ENCODE measurements around the gene SMPD3. TPM values are rescaled to one million over a fixed set of nuclear protein-coding genes. Genes with fewer than 3 reads are reported as not detected.
A peak's percentile ranks its signal among the peaks of the same experiment; 100 is the strongest.

The SMPD3 gene
- total RNA-seq, 1 donor from 2014 or later, result 0.49 TPM

DNA sequence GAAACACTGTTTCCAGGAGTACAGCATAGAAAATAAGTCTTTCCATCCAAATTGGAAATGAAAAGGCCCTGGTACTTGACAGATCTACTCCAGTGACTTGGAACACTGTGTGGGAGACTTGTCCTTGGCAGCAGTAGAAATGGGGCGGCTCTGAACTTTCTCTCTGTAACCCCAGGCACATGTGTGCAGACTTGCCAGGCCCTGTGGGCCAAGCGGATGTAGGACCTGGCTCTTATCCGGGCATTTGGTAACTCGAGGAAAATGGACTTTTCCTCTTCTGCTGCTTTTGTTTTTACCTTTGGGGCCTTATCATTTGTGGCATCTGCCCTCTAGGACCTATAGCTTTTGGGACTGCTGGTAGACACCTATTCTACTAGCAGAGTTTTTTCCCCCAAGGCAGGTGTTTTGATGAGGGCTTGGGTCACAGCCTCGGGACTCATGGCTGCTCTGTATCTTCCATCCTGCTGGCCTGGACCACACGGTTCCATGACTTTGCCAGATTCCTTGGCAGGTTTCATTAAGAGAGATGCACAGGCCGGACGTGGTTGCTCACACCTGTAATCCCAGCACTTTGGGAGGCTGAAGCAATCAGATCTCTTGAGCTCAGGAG lies 43.5 kb downstream of the SMPD3 start:
- no peak overlapping the region for H3K4me3 Mint-ChIP-seq
- H3K9me3 Mint-ChIP-seq, result no peaks in the 10 kb centered on the region
- no peak for DNase-seq (ENCODE audit: low spot score)
- H3K4me1 Mint-ChIP-seq (ENCODE audit: low read depth), result peaks cover 13% of the 10 kb centered on the region
- H3K27ac Mint-ChIP-seq, result no peak overlapping the region
- no peaks in the 10 kb centered on the region for H3K36me3 Mint-ChIP-seq (ENCODE audit: low read depth)
- intact Hi-C loops (cut with micrococcal nuclease), result no loop called here
- peaks cover 22% of the 10 kb centered on the region for H3K27me3 Mint-ChIP-seq (ENCODE audit: insufficient read depth)

DNA sequence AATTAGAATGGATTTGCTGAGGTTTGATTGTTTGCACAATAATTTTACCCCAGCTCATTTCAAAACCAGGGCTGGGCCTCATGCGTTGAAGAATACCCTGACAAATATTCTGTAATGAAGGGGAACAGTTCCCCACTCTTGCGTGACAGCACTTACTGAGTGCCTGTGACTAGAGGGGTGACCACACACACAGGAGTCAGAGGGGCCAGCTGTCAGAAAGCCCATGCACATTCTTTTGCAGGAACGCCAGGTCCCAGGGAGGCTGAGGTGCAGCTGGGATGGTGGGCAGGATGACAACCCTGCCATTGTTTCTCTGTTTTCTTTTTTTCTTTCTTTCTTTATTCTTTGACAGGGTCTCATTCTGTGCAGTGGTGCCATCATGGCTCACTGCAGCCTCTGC lies 44.6 kb downstream of the SMPD3 start:
- no peak overlapping the region for H3K4me3 Mint-ChIP-seq
- H3K4me1 Mint-ChIP-seq (ENCODE audit: low read depth), result peaks cover 13% of the 10 kb centered on the region
- H3K27ac Mint-ChIP-seq, result no peak overlapping the region
- H3K27me3 Mint-ChIP-seq (ENCODE audit: insufficient read depth), result peaks cover 14% of the 10 kb centered on the region
- DNase-seq (ENCODE audit: low spot score), result no peak
- H3K36me3 Mint-ChIP-seq (ENCODE audit: low read depth), result no peaks in the 10 kb centered on the region
- intact Hi-C loops (cut with micrococcal nuclease), result no loop called here
- no peaks in the 10 kb centered on the region for H3K9me3 Mint-ChIP-seq

DNA sequence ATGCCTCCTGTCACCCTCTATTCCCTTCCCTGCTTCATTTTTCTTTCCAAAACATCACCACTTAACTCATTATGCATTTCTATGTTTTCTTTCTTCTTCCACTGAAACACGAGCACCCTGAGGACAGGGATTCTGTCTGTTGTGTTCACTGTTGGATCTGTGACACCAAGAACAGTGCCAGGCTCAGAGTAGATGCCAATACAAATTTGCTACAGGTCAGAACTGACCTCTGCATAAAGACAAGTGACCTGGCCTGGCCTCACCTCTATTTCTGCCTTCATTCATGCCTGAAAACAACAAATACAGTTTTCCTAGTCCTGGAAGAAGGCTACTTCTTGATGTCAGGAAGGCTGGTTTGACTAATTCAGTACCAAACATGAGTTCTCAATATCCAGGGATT lies 45.1 kb downstream of the SMPD3 start:
- Mint-ChIP-seq H3K9me3 (no peaks in the 10 kb centered on the region), H3K27me3 (ENCODE audit: insufficient read depth) (peaks cover 8% of the 10 kb centered on the region), H3K27ac (no peak overlapping the region), H3K36me3 (ENCODE audit: low read depth) (no peaks in the 10 kb centered on the region), H3K4me1 (ENCODE audit: low read depth) (peaks cover 13% of the 10 kb centered on the region), H3K4me3 (no peak overlapping the region)
- DNase-seq (ENCODE audit: low spot score), result no peak
- intact Hi-C loops (cut with micrococcal nuclease), result no loop called here

DNA sequence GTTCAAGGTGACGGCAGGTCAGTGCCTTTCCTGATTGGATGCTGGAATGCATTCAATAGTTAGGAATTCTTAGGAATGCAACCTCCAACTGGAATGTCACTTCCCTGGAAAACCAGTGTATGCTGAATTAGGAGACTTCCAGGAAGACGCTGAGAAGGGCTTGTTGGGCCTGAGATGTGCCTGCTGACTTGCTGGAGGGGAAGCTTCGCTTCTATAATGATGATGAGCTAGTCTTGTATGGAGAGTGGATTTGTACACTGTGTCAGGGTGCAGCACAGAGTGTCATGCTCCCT lies 45.6 kb downstream of the SMPD3 start:
- Mint-ChIP-seq H3K4me3 (no peak overlapping the region), H3K27me3 (ENCODE audit: insufficient read depth) (peaks cover 9% of the 10 kb centered on the region), H3K9me3 (no peaks in the 10 kb centered on the region), H3K27ac (no peak overlapping the region), H3K4me1 (ENCODE audit: low read depth) (peaks cover 13% of the 10 kb centered on the region), H3K36me3 (ENCODE audit: low read depth) (no peaks in the 10 kb centered on the region)
- DNase-seq (ENCODE audit: low spot score), result no peak
- intact Hi-C loops (cut with micrococcal nuclease), result no loop called here

DNA sequence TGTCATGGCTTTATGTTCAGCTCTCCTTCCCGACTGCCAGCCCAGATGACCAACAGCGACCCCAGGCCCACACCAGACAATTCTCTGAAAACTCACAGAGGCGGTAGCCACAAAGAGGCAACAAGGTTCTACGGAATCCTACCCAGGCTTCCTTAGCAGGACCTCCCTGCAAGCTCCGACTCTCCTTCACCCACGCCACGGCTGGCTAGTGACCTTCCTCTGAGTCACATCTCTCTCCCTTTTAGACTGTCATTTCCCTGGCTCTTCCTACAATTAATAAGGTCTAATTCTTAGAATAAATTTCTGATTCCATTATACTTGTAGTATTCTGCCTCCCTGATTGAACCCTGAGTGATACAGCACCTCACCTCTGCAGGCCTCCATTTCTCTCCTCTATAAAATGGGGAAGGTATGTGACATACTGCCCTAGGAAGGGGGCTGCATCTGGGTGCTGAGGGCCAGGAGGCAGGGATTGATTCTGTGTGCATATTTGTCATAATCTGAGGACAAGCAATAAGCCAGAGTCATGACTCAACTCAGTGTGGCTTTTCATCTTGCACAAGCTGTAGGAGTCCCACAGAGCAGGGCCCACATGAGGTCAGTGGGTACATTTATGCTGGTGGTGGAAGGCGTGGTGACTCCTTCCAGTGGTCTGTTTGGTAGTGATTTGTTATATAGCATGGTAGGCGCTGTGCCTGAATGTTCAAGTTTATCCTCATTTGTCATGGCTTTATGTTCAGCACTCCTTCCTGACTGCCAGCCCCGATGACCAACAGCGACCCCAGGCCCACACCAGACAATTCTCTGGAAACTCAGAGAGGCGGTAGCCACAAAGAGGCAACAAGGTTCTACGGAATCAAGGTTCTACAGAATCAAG lies 46.2 kb downstream of the SMPD3 start:
- DNase-seq (ENCODE audit: low spot score), result no peak
- Mint-ChIP-seq H3K27ac (no peak overlapping the region), H3K4me1 (ENCODE audit: low read depth) (peaks cover 13% of the 10 kb centered on the region), H3K36me3 (ENCODE audit: low read depth) (no peaks in the 10 kb centered on the region), H3K4me3 (no peak overlapping the region), H3K27me3 (ENCODE audit: insufficient read depth) (peaks cover 10% of the 10 kb centered on the region), H3K9me3 (no peaks in the 10 kb centered on the region)
- intact Hi-C loops (cut with micrococcal nuclease), result no loop called here

DNA sequence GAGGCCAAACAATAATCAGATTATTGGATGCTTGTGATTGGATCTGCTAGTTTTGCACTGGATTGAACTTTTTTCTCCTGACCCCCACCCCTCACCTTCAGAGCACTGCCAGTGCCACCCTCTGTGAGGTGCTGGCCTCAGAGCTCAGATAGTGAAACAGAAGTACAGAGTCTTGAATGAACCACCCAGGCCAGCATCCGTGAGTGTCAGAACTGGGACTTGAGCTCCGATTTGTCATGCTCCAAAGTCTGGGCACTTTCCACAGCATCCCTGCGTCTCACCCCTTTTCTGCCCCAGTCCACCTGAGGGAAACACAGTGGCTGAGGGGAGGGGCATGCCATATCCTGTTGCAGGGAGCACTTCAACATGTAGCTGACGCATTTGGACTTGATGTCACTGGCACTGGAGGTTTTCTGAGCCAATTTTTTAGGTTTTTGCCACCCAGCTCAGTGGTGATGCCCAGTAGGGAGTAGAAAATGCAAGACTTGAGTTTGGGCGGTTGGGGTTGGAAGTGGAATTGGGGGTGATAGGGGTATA lies 47.3 kb downstream of the SMPD3 start:
- Mint-ChIP-seq H3K9me3 (no peaks in the 10 kb centered on the region), H3K27me3 (ENCODE audit: insufficient read depth) (peaks cover 9% of the 10 kb centered on the region), H3K36me3 (ENCODE audit: low read depth) (peaks cover 1% of the 10 kb centered on the region), H3K27ac (no peak overlapping the region), H3K4me1 (ENCODE audit: low read depth) (peaks cover 19% of the 10 kb centered on the region), H3K4me3 (no peak overlapping the region)
- DNase-seq (ENCODE audit: low spot score), result no peak
- intact Hi-C loops (cut with micrococcal nuclease), result no loop called here

DNA sequence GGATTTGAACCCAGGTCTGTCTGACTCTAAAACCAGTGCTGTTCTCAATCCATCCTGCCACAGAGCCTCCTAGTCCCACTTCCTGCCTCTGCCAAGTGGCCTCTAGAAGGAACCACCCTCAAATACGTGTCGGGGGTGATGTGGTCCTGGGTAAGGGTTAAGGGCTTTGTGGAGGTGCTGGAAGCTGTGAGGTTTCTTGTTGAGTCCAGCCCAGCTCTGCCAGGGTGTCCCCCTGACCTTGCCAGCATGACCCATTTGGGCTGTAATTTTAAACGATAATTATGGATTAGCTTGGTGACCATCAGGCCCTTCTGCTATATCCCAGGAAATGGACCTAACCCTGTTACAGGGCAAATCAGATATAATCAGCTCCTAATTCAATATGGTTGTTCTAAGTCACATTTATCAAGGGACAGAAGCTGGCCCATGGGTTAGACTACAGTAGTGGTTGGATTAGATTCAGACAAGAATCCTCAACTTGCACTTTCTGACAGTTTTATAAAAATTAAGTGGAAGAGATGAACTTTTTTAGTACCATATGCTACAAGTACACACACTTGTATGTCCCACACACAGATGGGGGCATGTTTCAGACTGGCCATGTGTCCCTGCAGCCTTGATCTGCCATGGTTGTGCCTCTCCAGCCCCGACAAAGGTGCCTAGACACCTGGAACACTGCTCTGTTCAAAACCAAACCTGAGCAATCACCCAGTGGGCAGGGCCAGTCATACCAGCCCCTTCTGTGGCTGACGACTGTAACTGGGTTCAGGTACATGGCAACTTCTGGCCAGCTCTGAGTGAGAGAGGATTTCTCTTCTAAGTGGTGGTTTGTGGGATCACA lies 48.0 kb downstream of the SMPD3 start:
- intact Hi-C loops (cut with micrococcal nuclease), result no loop called here
- H3K27me3 Mint-ChIP-seq (ENCODE audit: insufficient read depth), result peaks cover 11% of the 10 kb centered on the region
- no peak overlapping the region for H3K27ac Mint-ChIP-seq
- H3K4me1 Mint-ChIP-seq (ENCODE audit: low read depth), result peaks cover 19% of the 10 kb centered on the region
- peaks cover 1% of the 10 kb centered on the region for H3K36me3 Mint-ChIP-seq (ENCODE audit: low read depth)
- H3K9me3 Mint-ChIP-seq, result no peaks in the 10 kb centered on the region
- no peak for DNase-seq (ENCODE audit: low spot score)
- no peak overlapping the region for H3K4me3 Mint-ChIP-seq

DNA sequence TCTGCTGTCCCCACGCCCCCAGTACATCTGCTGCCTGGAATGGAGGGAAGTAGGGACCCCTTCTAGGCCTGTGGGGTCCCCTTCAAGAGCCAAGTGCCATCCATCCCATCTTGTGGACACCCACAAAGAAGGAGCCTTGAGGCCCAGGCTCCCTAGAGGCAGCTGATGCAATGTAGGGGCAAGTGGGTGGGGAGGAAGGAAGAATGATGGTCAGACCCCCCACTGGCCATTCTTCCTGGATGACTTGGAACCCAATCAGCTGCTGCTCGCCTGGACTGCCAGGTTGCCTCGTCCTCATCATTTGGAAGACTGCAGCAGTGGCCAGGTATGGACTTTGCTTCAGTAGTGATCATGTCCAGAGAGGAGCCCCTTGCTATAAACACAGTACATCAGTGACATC lies 48.9 kb downstream of the SMPD3 start:
- intact Hi-C loops (cut with micrococcal nuclease), result no loop called here
- H3K9me3 Mint-ChIP-seq, result no peaks in the 10 kb centered on the region
- peaks cover 19% of the 10 kb centered on the region for H3K4me1 Mint-ChIP-seq (ENCODE audit: low read depth)
- H3K27ac Mint-ChIP-seq, result no peak overlapping the region
- peaks cover 1% of the 10 kb centered on the region for H3K36me3 Mint-ChIP-seq (ENCODE audit: low read depth)
- H3K4me3 Mint-ChIP-seq, result no peak overlapping the region
- no peak for DNase-seq (ENCODE audit: low spot score)
- H3K27me3 Mint-ChIP-seq (ENCODE audit: insufficient read depth), result peaks cover 17% of the 10 kb centered on the region

DNA sequence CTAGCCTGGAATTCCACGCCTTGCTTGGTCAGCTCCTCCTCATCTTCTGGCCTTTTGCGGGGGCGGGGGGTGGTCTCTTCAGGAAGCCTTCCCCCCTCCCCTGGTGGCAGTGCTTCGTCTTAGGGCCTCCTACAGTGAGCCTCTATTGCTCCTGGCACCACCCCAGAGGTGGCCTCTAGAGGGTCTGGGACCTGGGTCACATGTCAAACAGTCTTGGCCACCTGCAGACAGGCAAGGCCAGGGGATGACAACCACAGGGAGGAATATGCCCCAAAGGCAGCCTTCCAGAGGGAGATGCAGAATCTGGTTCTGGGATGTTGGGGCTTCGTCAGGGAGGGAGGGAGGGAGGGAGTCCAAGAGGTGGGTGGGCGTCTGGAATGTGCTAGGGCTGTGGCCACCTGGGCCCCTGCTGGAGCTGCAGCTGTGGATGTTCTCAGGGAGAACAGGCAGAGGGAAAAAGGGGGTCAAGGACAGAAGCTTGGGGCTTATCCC lies 50.6 kb downstream of the SMPD3 start:
- no peak overlapping the region for H3K27ac Mint-ChIP-seq
- H3K9me3 Mint-ChIP-seq, result no peaks in the 10 kb centered on the region
- H3K27me3 Mint-ChIP-seq (ENCODE audit: insufficient read depth), result peaks cover 22% of the 10 kb centered on the region
- DNase-seq (ENCODE audit: low spot score), result no peak
- intact Hi-C loops (cut with micrococcal nuclease), result no loop called here
- H3K4me3 Mint-ChIP-seq, result no peak overlapping the region
- peaks cover 19% of the 10 kb centered on the region for H3K4me1 Mint-ChIP-seq (ENCODE audit: low read depth)
- H3K36me3 Mint-ChIP-seq (ENCODE audit: low read depth), result peaks cover 1% of the 10 kb centered on the region

DNA sequence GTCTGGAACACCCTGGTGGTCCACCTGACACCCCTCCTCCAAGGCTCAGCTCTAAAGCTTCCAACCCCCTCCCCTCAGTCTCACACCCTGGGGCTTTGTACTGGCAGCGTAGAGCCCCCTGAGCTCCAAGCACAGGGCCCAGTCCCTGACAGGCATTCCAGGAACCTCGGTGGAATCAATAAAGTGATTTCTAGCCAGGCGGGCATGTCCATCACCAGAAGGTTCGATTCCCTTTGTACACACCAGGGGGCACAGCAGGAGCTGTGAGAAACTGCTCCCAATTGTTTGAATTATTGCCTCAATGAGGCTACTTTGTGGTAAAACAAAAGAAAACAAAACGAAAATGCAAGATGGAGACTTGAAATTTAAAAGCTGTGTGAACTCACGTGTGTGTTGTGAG lies 51.8 kb downstream of the SMPD3 start:
- intact Hi-C loops (cut with micrococcal nuclease), result loop anchor here (1.0 kb wide), 2 partner anchors 22 to 114 kb away; no protein-coding TSS in a partner anchor
- peak; percentile 41 for DNase-seq (ENCODE audit: low spot score)
- Mint-ChIP-seq H3K4me3 (no peak overlapping the region), H3K9me3 (no peaks in the 10 kb centered on the region), H3K4me1 (ENCODE audit: low read depth) (peaks cover 14% of the 10 kb centered on the region), H3K27ac (no peak overlapping the region), H3K27me3 (ENCODE audit: insufficient read depth) (peaks cover 25% of the 10 kb centered on the region), H3K36me3 (ENCODE audit: low read depth) (peaks cover 1% of the 10 kb centered on the region)

DNA sequence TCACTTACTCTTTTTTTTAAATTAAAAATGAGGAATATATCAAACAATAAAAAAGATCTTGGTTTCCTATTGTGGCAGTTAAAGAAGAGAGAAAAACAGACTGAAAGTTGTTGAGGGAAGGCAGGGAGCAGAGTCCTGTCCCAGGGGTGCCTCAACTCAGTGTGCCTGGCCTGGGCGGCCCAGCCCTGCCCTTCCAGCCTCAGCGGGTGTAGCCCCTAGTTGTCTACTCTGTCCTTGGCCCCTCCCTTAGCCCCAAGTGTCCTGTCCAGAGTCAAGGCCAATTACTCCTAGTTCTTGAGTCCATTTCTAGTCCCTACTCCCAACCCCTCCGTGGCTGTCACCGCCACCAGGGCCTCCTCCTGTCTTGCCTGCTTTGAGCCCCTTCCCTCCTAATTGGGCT lies 52.5 kb downstream of the SMPD3 start:
- Mint-ChIP-seq H3K4me3 (no peak overlapping the region), H3K9me3 (no peaks in the 10 kb centered on the region), H3K36me3 (ENCODE audit: low read depth) (peaks cover 1% of the 10 kb centered on the region), H3K27ac (no peak overlapping the region), H3K27me3 (ENCODE audit: insufficient read depth) (peaks cover 25% of the 10 kb centered on the region), H3K4me1 (ENCODE audit: low read depth) (peaks cover 9% of the 10 kb centered on the region)
- no peak for DNase-seq (ENCODE audit: low spot score)
- intact Hi-C loops (cut with micrococcal nuclease), result loop anchor here (1.0 kb wide), 2 partner anchors 22 to 114 kb away; no protein-coding TSS in a partner anchor

DNA sequence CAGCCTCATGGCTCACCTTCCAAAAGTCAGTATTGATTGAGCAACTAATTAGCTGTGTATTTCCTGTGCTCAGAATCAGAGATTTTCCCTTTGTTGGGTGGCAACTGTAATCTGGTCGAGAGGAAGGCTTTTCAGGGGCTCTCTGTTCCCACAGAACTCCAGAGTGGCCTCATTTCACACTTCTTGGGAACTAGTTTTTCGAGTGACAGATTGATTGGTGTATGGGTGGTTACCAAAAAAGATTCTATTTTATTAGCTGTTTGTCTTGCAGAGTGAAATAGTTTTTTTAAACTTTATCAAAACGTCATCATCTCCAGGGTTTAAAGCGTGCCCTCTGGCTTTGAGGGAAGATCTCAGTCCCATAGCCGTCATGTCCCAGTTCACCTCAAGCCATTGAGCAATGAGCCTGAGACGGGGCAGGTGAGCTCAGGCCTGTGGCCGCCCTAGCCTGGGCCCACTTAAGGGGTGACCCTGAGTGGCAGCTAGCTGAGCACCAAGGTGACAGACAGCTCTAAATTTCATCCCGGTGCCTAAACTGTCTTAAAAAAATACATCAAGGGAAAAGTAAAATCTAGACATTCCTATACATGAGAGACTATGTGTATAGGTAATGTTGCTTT lies 53.0 kb downstream of the SMPD3 start:
- peaks cover 1% of the 10 kb centered on the region for H3K36me3 Mint-ChIP-seq (ENCODE audit: low read depth)
- DNase-seq (ENCODE audit: low spot score), result no peak
- H3K4me1 Mint-ChIP-seq (ENCODE audit: low read depth), result peaks cover 7% of the 10 kb centered on the region
- H3K27ac Mint-ChIP-seq, result no peak overlapping the region
- H3K4me3 Mint-ChIP-seq, result no peak overlapping the region
- intact Hi-C loops (cut with micrococcal nuclease), result no loop called here
- H3K27me3 Mint-ChIP-seq (ENCODE audit: insufficient read depth), result peaks cover 25% of the 10 kb centered on the region
- H3K9me3 Mint-ChIP-seq, result no peaks in the 10 kb centered on the region

All from activated T-helper 1 cell treated with anti-CD3 and anti-CD28 coated beads, Interleukin-12 subunit alpha, Interleukin-12 subunit beta, Interleukin-2, Interleukin-4 antibody, amounts not matched to agents 30 ng/mL and 10 ng/mL and 1 ng/mL, durations not matched to agents 14 hours and 24 hours and 36 hours (primary cell).